Hepatocyte (in vitro differentiated cells): ENCODE measurements around the gene GALNT13.

Source experiments
- CTCF ChIP-seq: fragments of 200-600 bp; sonication (generic); IDR thresholded peaks from 2 replicates; pipeline ENCODE4 v1.5.1; 2016; ENCODE audit warnings: antibody characterized with exemption, mild to moderate bottlenecking; ENCODE audit not compliant: poor library complexity
- EZH2 ChIP-seq: fragments of 200-600 bp; sonication (generic); IDR thresholded peaks from 2 replicates; pipeline ENCODE4 v1.6.1; 2016; ENCODE audit warnings: antibody characterized with exemption, mild to moderate bottlenecking, borderline replicate concordance
- EZH2phosphoT487 ChIP-seq: fragments of 200-600 bp; sonication (generic); IDR thresholded peaks from one replicate; pipeline ENCODE4 v1.6.1; 2018; ENCODE audit warnings: antibody characterized with exemption, mild to moderate bottlenecking, low read depth, moderate library complexity; ENCODE audit not compliant: unreplicated experiment, severe bottlenecking

GRCh38 chr2:154324601-154325000, 452.9 kb downstream of the GALNT13 start:
- TF ChIP-seq CTCF: no peak
- no peak for TF ChIP-seq EZH2
- TF ChIP-seq EZH2phosphoT487: no peak
